Ishikawa (cell line): Measurements from ENCODE around the gene GCNA.

Experiments used
- CEBPB ChIP-seq: IDR thresholded peaks from 2 replicates; pipeline ENCODE4 v1.6.1; 2012
- CREB1 ChIP-seq: IDR thresholded peaks from 2 replicates; pipeline ENCODE4 v1.6.1; 2012; ENCODE audit warnings: low read depth
- EGR1 ChIP-seq: IDR thresholded peaks from 2 replicates; pipeline ENCODE4 v1.6.1; 2012
- EP300 ChIP-seq: IDR thresholded peaks from 2 replicates; pipeline ENCODE4 v1.6.1; 2012; ENCODE audit warnings: borderline replicate concordance
- FOXM1 ChIP-seq: IDR thresholded peaks from 2 replicates; pipeline ENCODE4 v1.6.1; 2012; ENCODE audit warnings: low read depth, borderline replicate concordance
- MAX ChIP-seq: IDR thresholded peaks from 2 replicates; pipeline ENCODE4 v1.6.1; 2012
- NFIC ChIP-seq: IDR thresholded peaks from 2 replicates; pipeline ENCODE4 v1.6.1; 2012
- RAD21 ChIP-seq: IDR thresholded peaks from 2 replicates; pipeline ENCODE4 v1.6.1; 2012; ENCODE audit warnings: low read depth
- REST ChIP-seq: IDR thresholded peaks from 2 replicates; pipeline ENCODE4 v1.6.1; 2012; ENCODE audit warnings: low read depth, mild to moderate bottlenecking
- TAF1 ChIP-seq: IDR thresholded peaks from 2 replicates; pipeline ENCODE4 v1.6.1; 2012; ENCODE audit warnings: low read depth, mild to moderate bottlenecking
- TCF12 ChIP-seq: IDR thresholded peaks from 2 replicates; pipeline ENCODE4 v1.6.1; 2012; ENCODE audit warnings: low read depth
- TEAD4 ChIP-seq: IDR thresholded peaks from 2 replicates; pipeline ENCODE4 v1.6.1; 2012
- USF1 ChIP-seq: IDR thresholded peaks from 2 replicates; pipeline ENCODE4 v1.6.1; 2012
- YY1 ChIP-seq: IDR thresholded peaks from 2 replicates; pipeline ENCODE4 v1.6.1; 2012; ENCODE audit warnings: low read depth
- ZBTB7A ChIP-seq: IDR thresholded peaks from 2 replicates; pipeline ENCODE4 v1.6.1; 2012; ENCODE audit warnings: low read depth

Gene GCNA

GRCh38 chrX:71637253-71637618, 59.0 kb downstream of the GCNA start:
- TF ChIP-seq ZBTB7A (no peak), REST (no peak), CREB1 (no peak), TCF12 (no peak), RAD21 (no peak), EGR1 (no peak), YY1 (no peak), NFIC (no peak), CEBPB (no peak), MAX (no peak), EP300 (no peak), TAF1 (no peak)

GRCh38 chrX:71637848-71638247, 59.6 kb downstream of the GCNA start:
- no peak for TF ChIP-seq CREB1
- TF ChIP-seq REST, result no peak
- TF ChIP-seq YY1, result no peak
- no peak for TF ChIP-seq RAD21
- no peak for TF ChIP-seq MAX
- TF ChIP-seq TAF1, result no peak

- TF ChIP-seq EP300 (no peak), TCF12 (no peak), TAF1 (no peak), EGR1 (no peak), FOXM1 (no peak), CREB1 (no peak), REST (no peak), CEBPB (no peak), ZBTB7A (no peak), USF1 (no peak), TEAD4 (no peak), RAD21 (no peak), NFIC (no peak), YY1 (no peak), MAX (no peak)
Measured at GRCh38 chrX:71638409-71638808, 60.2 kb downstream of the GCNA start.

- TF ChIP-seq CEBPB (no peak), CREB1 (no peak), EP300 (no peak), RAD21 (no peak), TEAD4 (no peak), MAX (no peak), NFIC (no peak), USF1 (no peak), YY1 (no peak), REST (no peak)
Measured at GRCh38 chrX:71640002-71640401, 61.8 kb downstream of the GCNA start.
